Esophagus squamous epithelium (tissue), 5 donors: ENCODE results near the gene RYR1. TPM values are rescaled to one million over a fixed set of nuclear protein-coding genes. Genes with fewer than 3 reads are reported as not detected.

Experiments
- DNase-seq: peaks from one replicate; lab custom pipeline; 2025; lab: John Stamatoyannopoulos, UW
- H3K27ac ChIP-seq, 4 donors: fragments of 200-600 bp; sonication (generic); one replicate each; pipeline ENCODE4 v1.5.1; 2016 to 2019; ENCODE audit warnings: mild to moderate bottlenecking in 1 of 4
- H3K27me3 ChIP-seq, 4 donors: fragments of 200-600 bp; sonication (generic); 1 replicate in 3 of 4; 2 replicates in 1 of 4; pipeline versions ENCODE4 v1.5.1 to v1.6.0; 2017 to 2021; ENCODE audit warnings: antibody characterized with exemption in 1 of 4
- H3K36me3 ChIP-seq, 3 donors: fragments of 200-600 bp; sonication (generic); one replicate each; pipeline ENCODE4 v1.5.1; 2016 to 2019
- H3K4me1 ChIP-seq, 3 donors: fragments of 200-600 bp; sonication (generic); one replicate each; pipeline ENCODE4 v1.5.1; 2017 to 2019
- H3K4me3 ChIP-seq, 4 donors: fragments of 200-600 bp; sonication (generic); 1 replicate in 3 of 4; 2 replicates in 1 of 4; pipeline ENCODE4 v1.5.1; 2016 to 2019; ENCODE audit warnings: mild to moderate bottlenecking in 2 of 4, moderate library complexity in 1 of 4
- H3K9me3 ChIP-seq, 3 donors: fragments of 200-600 bp; sonication (generic); one replicate each; pipeline ENCODE4 v1.5.1; 2016 to 2019
- CTCF ChIP-seq, 6 experiments: fragments of 450-650 bp in 4 of 6; fragments of 200-600 bp in 2 of 6; sonication (generic) in 2 of 6; IDR thresholded peaks; one replicate each; pipeline ENCODE4 v1.5.1; 2016 to 2019; ENCODE audit warnings: antibody characterized with exemption in 6 of 6, mild to moderate bottlenecking in 4 of 6, moderate library complexity in 4 of 6
- POLR2A ChIP-seq, 4 donors: fragments of 450-650 bp; IDR thresholded peaks; one replicate each; pipeline ENCODE4 v1.6.1; 2017; ENCODE audit warnings: antibody characterized with exemption in 4 of 4, mild to moderate bottlenecking in 4 of 4, moderate library complexity in 3 of 4
- WGBS, 2 donors: methylation state at CpG; one replicate each; pipeline ENCODE4 v1.1.5; 2018; 5-methylcytosine and 5-hydroxymethylcytosine counted together
- intact Hi-C: fragments of 100-400 bp; cut with DNase I; formaldehyde crosslinking; loops from one replicate; pipeline ENCODE4 v1.15.0; 2022
- total RNA-seq, 4 donors: library from RNA; depleted of rRNA; stranded (reverse); fragments of >200 nt; gene quantifications; one replicate each; pipeline ENCODE4 v1.1.0, GENCODE V29; 2016
- donor health status: DM: yes; HTN: yes; CAD: no.

RYR1 gene
- total RNA-seq, 4 donors from 2014 or later = 11.2 to 18.3 (median 13.8) TPM

DNA sequence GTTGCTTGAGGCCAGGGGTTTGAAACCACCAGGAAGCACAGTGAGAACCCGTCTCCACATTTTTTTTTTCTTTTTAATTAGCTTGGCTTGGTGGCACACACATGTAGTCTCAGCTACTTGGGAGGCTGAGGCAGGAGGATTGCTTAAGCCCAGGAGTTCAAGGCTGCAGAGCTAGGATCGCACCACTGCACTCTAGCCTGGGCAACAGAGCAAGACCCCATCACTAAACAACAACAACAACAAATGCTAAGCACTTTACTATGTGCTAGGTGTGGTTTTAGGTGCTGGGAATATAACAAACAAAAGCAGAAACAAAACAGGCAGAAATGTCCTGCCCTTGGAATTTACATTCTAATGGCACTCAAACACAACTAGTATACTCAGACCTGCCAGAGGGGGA, 51.3 kb downstream of the RYR1 start:
- WGBS, 2 donors = 60 to 80% methylated on average over 2 of the region's 2 CpGs
- no peak overlapping the region for H3K4me3 ChIP-seq
- no peaks in the 10 kb centered on the region for H3K9me3 ChIP-seq
- no peak for DNase-seq
- no peak for TF ChIP-seq CTCF (IDR thresholded peaks at IDR 0.05)
- no peak for TF ChIP-seq POLR2A (IDR thresholded peaks at IDR 0.05)
- intact Hi-C loops = no loop called here
- no peaks in the 10 kb centered on the region for H3K4me1 ChIP-seq
- no peaks in the 10 kb centered on the region for H3K36me3 ChIP-seq
- H3K27ac ChIP-seq = no peak overlapping the region
- peaks cover 0 to 3% (median 0%) of the 10 kb centered on the region in 4 donors for H3K27me3 ChIP-seq

DNA sequence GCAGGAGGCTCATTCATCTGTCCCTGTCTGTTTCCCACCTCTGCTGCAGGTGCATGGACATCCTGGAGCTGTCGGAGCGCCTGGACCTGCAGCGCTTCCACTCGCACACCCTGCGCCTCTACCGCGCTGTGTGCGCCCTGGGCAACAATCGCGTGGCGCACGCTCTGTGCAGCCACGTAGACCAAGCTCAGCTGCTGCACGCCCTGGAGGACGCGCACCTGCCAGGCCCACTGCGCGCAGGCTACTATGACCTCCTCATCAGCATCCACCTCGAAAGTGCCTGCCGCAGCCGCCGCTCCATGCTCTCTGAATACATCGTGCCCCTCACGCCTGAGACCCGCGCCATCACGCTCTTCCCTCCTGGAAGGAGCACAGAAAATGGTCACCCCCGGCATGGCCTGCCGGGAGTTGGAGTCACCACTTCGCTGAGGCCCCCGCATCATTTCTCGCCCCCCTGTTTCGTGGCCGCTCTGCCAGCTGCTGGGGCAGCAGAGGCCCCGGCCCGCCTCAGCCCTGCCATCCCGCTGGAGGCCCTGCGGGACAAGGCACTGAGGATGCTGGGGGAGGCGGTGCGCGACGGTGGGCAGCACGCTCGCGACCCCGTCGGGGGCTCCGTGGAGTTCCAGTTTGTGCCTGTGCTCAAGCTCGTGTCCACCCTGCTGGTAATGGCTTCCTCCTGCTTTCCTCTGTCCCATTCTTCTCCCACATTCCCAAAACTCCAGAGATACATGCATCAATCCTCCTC, 52.2 kb downstream of the RYR1 start:
- Histone ChIP-seq H3K9me3 (no peaks in the 10 kb centered on the region), H3K4me1 (no peaks in the 10 kb centered on the region), H3K27me3 (peaks cover 0 to 7% (median 0%) of the 10 kb centered on the region in 4 donors), H3K27ac (no peak overlapping the region), H3K36me3 (no peaks in the 10 kb centered on the region), H3K4me3 (no peak overlapping the region)
- TF ChIP-seq CTCF (IDR thresholded peaks at IDR 0.05) = no peak
- TF ChIP-seq POLR2A (IDR thresholded peaks at IDR 0.05) = no peak
- intact Hi-C loops = no loop called here
- WGBS, 2 donors = 87 to 90% methylated on average over 32 to 44 of the region's 49 CpGs
- DNase-seq = no peak

GRCh38 chr19:38486731-38487336, 53.3 kb downstream of the RYR1 start:
- TF ChIP-seq POLR2A (IDR thresholded peaks at IDR 0.05) (no peak), CTCF (IDR thresholded peaks at IDR 0.05) (no peak)
- no peak overlapping the region for H3K4me3 ChIP-seq
- H3K4me1 ChIP-seq = no peaks in the 10 kb centered on the region
- peaks cover 0 to 7% (median 0%) of the 10 kb centered on the region in 4 donors for H3K27me3 ChIP-seq
- intact Hi-C loops = no loop called here
- H3K36me3 ChIP-seq = no peaks in the 10 kb centered on the region
- DNase-seq = no peak
- WGBS, 2 donors = 86 to 87% methylated on average over 6 of the region's 6 CpGs
- H3K27ac ChIP-seq = no peak overlapping the region
- H3K9me3 ChIP-seq = no peaks in the 10 kb centered on the region

GRCh38 chr19:38488096-38488495, 54.6 kb downstream of the RYR1 start:
- Histone ChIP-seq H3K36me3 (no peaks in the 10 kb centered on the region), H3K27ac (no peak overlapping the region), H3K4me3 (no peak overlapping the region), H3K9me3 (no peaks in the 10 kb centered on the region), H3K4me1 (no peaks in the 10 kb centered on the region), H3K27me3 (peaks cover 0 to 7% (median 0%) of the 10 kb centered on the region in 4 donors)
- intact Hi-C loops = no loop called here
- TF ChIP-seq POLR2A (IDR thresholded peaks at IDR 0.05) (no peak), CTCF (IDR thresholded peaks at IDR 0.05) (no peak)
- DNase-seq = no peak
- 87 to 88% methylated on average over 3 of the region's 3 CpGs for WGBS, 2 donors

DNA sequence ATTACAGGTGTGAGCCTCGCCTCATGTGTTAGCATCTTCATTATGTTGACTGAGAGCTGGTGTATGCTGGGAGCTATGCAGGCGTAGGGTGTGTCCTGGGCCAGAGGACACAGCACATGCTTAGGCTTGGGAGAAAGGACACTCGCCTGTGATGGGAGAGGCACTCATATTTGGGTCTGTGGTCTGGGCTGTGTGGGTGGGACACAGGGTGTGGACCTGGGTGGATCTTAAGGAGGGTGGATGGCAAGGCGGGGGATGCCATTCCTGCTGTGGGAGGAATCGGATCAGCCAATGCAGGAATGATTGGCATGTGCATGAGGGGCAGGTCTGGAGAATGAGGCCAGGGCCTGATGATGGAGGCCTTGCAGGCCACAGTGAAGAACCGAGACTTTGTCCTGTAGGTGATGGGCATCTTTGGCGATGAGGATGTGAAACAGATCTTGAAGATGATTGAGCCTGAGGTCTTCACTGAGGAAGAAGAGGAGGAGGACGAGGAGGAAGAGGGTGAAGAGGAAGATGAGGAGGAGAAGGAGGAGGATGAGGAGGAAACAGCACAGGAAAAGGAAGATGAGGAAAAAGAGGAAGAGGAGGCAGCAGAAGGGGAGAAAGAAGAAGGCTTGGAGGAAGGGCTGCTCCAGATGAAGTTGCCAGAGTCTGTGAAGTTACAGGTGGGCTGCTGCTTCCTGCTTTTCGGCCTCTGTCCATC, 55.4 kb downstream of the RYR1 start:
- 70 to 79% methylated on average over 7 to 8 of the region's 9 CpGs for WGBS, 2 donors
- TF ChIP-seq CTCF (IDR thresholded peaks at IDR 0.05) = no peak
- TF ChIP-seq POLR2A (IDR thresholded peaks at IDR 0.05) = no peak
- no peak overlapping the region for H3K4me3 ChIP-seq
- H3K27me3 ChIP-seq = peaks cover 0 to 7% (median 0%) of the 10 kb centered on the region in 4 donors
- no peaks in the 10 kb centered on the region for H3K4me1 ChIP-seq
- H3K9me3 ChIP-seq = no peaks in the 10 kb centered on the region
- intact Hi-C loops = no loop called here
- no peak overlapping the region for H3K27ac ChIP-seq
- no peaks in the 10 kb centered on the region for H3K36me3 ChIP-seq
- no peak for DNase-seq
